ENCODE results near the gene ZNF385B. TPM values are rescaled to one million over a fixed set of nuclear protein-coding genes. Genes with fewer than 3 reads are reported as not detected.

The ZNF385B gene
- total RNA-seq, 1 donor from 2014 or later: not detected

DNA sequence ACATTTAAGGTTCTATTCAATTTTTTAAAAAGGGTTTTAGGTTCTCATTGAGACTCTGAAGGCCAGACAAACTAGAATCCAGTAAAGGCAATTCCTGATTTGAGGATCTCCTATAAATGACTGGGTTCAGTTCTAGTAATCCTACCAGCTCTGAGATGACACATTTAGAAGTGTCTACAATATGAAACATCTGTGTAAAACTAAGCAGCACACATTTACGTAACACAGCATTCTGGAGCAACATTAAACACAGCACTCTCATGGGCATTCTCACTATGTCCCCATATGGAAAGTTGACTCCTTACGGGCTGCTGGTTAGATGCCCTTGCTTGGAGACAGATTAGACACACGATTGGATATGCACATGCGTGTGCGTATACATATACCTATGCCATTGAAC lies 114.4 kb downstream of the ZNF385B start:
- intact Hi-C loops (cut with micrococcal nuclease): no loop called here

DNA sequence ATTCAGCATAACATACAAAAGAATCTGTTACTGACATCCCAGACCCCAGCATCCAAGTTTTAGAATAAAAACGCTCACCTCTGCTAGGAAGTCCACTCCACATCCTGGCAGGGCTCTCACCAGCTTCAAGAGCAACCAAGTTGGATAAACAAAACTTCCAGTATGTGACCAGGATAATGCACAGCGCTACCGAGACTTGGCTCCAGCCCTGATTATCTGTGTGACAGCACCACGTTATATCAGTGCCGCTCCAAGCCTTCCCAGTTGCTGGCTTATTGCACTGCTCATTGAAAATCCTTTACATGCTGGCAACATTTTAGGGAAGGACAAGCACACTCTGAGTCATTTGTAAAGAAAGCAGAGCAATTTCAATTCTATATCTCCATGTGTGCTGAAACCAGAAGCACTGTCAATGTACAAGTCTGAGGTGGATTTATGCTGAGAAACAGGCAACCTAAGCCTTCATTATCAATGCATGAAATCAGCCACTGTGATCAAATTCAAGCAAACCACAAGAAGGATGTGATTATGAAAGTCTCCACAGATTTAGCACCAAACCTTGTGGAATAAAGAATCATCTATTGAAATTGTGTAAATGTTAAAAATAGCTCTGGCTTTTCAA lies 115.7 kb downstream of the ZNF385B start:
- intact Hi-C loops (cut with micrococcal nuclease): loop anchor here (2.0 kb wide), 1 partner anchor 525 kb away; no protein-coding TSS in a partner anchor

- intact Hi-C loops (cut with micrococcal nuclease): loop anchor here (2.0 kb wide), 1 partner anchor 524 kb away; no protein-coding TSS in a partner anchor
These were observed 117.0 kb downstream of the ZNF385B start for GRCh38 chr2:179744401-179744800.

DNA sequence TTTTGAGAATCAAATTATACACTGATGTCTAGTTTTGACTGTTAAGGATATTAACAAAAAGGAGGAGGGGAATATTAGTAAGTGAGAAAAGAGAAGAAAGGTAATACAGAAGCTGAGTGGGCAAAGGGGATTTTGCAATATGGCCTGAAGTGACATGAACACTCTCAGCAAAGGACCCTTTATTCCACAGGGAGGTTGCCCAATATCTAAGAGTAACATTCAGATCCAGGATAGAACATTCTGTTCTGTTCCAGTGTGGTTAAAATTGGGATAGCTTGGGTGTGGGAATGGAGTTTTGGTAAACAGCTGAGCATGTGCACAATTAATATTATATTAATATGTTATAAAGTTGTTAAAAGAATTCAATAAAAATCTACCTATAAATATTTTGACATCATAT lies 120.1 kb downstream of the ZNF385B start:
- intact Hi-C loops (cut with micrococcal nuclease): no loop called here

DNA sequence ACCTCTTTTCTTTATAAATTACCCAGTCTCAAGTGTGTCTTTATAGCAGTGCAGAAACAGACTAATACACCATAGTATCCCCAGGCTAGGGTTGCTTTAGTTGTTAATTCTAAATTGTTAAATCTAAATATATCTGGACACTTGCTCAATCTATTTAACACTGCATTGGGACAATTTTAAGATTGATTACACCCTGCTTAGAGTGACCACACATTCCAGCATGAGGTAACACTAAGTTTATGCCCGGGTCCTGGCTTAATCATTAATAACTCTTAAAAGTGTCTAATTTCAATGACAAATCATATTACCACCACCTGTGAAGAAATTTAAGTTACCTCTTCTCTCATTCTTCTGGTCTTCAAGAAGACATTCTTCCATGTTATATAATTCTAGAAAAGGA lies 131.4 kb downstream of the ZNF385B start:
- intact Hi-C loops (cut with micrococcal nuclease): no loop called here

GRCh38 chr2:179726461-179727180 lies 134.8 kb downstream of the ZNF385B start:
- intact Hi-C loops (cut with micrococcal nuclease): no loop called here

- intact Hi-C loops (cut with micrococcal nuclease): no loop called here
These were observed 137.0 kb downstream of the ZNF385B start for GRCh38 chr2:179724403-179724802.

DNA sequence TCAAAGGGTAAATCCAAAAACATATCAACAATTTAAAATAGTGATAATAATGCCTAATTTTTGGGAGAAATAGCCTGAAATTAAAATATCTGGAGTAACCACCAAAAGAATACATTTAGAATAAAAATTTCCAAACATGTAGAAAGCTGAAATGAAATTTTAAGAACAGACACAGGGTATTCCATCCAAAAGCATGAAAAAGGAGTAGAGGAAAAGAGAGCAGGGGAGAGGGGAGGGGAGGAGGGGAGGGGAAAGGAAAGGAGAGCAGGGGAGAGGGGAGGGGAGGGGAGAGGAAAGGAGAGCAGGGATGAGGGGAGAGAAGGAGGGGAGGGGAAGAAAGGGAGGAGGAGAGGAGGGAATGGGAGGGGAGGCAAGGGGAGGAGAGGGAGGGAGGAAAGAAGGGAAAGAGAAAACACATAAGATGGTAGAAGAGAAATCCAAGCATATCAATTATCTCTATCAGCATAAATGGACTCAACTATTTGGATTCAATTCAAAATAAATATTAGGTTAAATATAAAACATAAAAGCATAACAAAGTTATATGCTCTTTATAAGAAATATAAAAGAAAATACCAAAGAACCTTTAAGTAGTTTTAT lies 141.1 kb downstream of the ZNF385B start:
- intact Hi-C loops (cut with micrococcal nuclease): no loop called here

DNA sequence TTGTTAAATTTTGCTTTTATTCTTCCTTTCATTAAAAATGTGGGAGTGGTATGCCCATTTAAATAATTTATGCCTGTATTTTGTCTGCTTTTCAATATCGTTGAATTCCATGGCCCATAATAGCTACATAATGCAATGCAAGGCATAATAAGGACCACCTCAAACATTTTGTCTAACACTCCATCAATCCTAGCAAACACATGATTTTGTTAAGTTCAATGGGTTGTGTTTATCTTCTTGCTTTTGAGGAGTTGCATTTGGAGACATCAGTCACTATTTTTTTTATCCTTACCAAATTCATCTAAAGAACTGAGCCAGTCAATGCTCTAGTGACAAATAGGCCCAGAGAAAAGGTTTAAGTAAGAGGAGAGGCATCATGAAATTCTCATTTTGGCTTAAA lies 145.5 kb downstream of the ZNF385B start:
- intact Hi-C loops (cut with micrococcal nuclease): no loop called here

DNA sequence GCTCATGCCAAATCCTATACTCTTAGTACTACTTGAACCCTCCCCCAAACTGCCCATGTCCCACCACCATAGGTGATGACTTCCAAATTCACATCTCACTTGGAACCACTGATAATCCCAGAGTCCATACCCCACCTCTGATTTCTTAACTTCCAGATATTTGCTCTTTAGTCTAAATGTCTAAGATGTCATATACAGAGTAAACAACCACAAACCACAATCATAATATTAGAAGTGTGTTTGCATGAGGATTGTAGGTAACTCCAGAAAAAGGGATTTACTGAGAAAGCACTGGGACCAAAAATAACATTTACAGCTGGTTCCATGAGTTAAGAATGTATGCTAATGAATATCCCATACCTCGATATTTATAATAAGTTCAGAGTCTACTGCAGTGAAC lies 146.2 kb downstream of the ZNF385B start:
- intact Hi-C loops (cut with micrococcal nuclease): no loop called here

- intact Hi-C loops (cut with micrococcal nuclease): no loop called here
These were observed 148.6 kb downstream of the ZNF385B start for GRCh38 chr2:179712825-179713224.

DNA sequence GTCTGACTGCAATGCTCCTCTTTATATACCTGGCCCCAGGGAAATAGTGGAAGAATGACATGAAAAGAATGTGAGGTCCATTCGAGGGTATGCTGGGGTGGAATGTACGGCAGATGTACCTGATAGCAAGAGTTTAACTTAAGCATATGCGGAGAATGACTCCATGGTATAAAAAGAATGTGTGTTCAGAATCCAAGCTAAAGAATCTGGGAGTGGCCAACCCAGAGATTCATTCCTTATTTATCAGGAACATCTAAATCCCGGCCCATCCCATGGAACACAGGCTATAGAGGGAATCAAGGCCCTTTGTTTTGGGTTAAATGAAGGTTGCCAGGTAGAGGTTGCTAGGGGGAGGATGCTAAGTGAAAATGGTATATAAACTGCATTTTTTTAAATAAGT lies 150.0 kb downstream of the ZNF385B start:
- intact Hi-C loops (cut with micrococcal nuclease): no loop called here

GRCh38 chr2:179703702-179704101 lies 157.7 kb downstream of the ZNF385B start:
- intact Hi-C loops (cut with micrococcal nuclease): no loop called here

- intact Hi-C loops (cut with micrococcal nuclease): no loop called here
These were observed 158.5 kb downstream of the ZNF385B start for GRCh38 chr2:179702912-179703311.

- intact Hi-C loops (cut with micrococcal nuclease): no loop called here
These were observed 159.8 kb downstream of the ZNF385B start for GRCh38 chr2:179701524-179702110.

DNA sequence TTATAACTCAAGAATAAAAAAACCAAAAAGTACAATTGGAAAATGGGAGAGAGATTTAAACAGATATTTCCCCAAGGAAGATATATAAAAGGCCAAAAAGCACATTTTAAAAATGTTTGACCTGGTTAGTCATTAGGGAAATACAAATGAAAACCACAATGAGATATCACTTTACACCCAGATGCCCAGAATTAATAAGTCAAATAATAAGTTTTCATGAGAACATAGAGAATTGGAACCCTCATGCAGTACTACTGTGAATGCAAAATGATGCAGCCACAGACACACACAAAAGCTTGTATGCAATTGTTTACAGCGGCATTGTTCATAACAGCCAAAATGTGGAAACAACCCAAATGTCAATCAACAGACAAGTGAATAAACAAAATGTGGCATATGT lies 165.9 kb downstream of the ZNF385B start:
- intact Hi-C loops (cut with micrococcal nuclease): no loop called here

- intact Hi-C loops (cut with micrococcal nuclease): no loop called here
These were observed 166.4 kb downstream of the ZNF385B start for GRCh38 chr2:179694963-179695362.

GRCh38 chr2:179692610-179693009 lies 168.8 kb downstream of the ZNF385B start:
- intact Hi-C loops (cut with micrococcal nuclease): no loop called here

GRCh38 chr2:179692043-179692442 lies 169.4 kb downstream of the ZNF385B start:
- intact Hi-C loops (cut with micrococcal nuclease): no loop called here

GRCh38 chr2:179691235-179691634 lies 170.2 kb downstream of the ZNF385B start:
- intact Hi-C loops (cut with micrococcal nuclease): no loop called here

DNA sequence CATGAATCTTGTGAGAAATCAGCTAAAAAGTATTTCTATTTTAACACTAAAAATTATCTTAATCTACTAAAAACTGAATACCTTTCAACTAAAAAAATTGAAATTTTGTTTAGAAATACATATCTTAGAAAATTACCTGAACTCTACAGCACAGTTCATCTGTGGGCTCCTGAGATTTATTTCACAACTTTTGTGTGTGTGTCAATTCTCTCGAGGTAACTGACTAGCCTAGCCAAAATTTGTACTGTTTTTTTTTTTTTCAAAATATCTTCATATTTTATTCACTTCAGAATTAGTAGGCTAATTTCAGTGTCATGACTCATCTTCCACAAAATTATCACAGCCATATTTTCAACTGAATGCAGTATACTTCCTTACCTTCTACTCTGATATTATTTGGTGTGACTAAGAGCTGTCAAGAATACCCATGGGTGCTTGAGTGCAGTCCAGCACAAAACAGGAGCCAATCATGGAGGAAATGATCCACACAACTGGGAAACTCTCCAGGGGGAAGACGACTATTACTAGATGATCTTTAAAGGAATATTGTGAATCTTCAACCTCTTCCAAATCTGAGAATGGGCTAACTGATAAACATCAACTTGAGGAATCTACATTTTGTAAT lies 174.6 kb downstream of the ZNF385B start:
- intact Hi-C loops (cut with micrococcal nuclease): no loop called here

GRCh38 chr2:179686069-179686468 lies 175.3 kb downstream of the ZNF385B start:
- intact Hi-C loops (cut with micrococcal nuclease): no loop called here
